ENCODE measurements around the gene SYT9. TPM values are rescaled to one million over a fixed set of nuclear protein-coding genes. Genes with fewer than 3 reads are reported as not detected.

SYT9 gene
- total and polyA plus RNA-seq, 2 of the 8 experiments (the other 6 are each of a cell fraction or from before 2014, with no cell fraction given), result 1.5 to 2.9 TPM

GRCh38 chr11:7364660-7365059, 113.0 kb downstream of the SYT9 start (continued):
- no peak for TF ChIP-seq USF2 (IDR thresholded peaks at IDR 0.05; ENCODE audit: low read length)
- TF ChIP-seq TBP (IDR thresholded peaks at IDR 0.05; ENCODE audit: low read depth, low read length), result no peak
- TF ChIP-seq NRF1 (IDR thresholded peaks at IDR 0.05; ENCODE audit: low read depth, low read length), result no peak
- TF ChIP-seq SIX5 (IDR thresholded peaks at IDR 0.05; ENCODE audit: low read depth, low read length), result no peak

All from H1 (cell line).